GM12878 (cell line): ENCODE results near the gene HEXIM2. TPM values are rescaled to one million over a fixed set of nuclear protein-coding genes. Genes with fewer than 3 reads are reported as not detected.
A peak's percentile ranks its signal among the peaks of the same experiment; 100 is the strongest.

Experiments used
- ATF7 ChIP-seq: fragments of 450-650 bp; IDR thresholded peaks from 2 replicates; pipeline ENCODE4 v1.6.1; 2016; ENCODE audit warnings: low read depth, mild to moderate bottlenecking
- CHD1 ChIP-seq: IDR thresholded peaks from 2 replicates; pipeline ENCODE4 v1.6.1; 2012; ENCODE audit warnings: low read depth, low read length, improper control_type of control experiment
- E2F4 ChIP-seq: IDR thresholded peaks from 2 replicates; pipeline ENCODE4 v1.6.1; 2012; ENCODE audit warnings: low read depth, low read length, improper control_type of control experiment
- ELK1 ChIP-seq: IDR thresholded peaks from 2 replicates; pipeline ENCODE4 v1.6.1; 2012; ENCODE audit warnings: low read depth, low read length, improper control_type of control experiment
- FOXM1 ChIP-seq: IDR thresholded peaks from 2 replicates; pipeline ENCODE4 v1.6.1; 2012; ENCODE audit warnings: low read depth, mild to moderate bottlenecking, inconsistent platforms, low read length, moderate library complexity
- IKZF1 ChIP-seq: fragments of 450-650 bp; conservative IDR thresholded peaks from 2 replicates; pipeline ENCODE4 v1.6.1; 2017; ENCODE audit warnings: antibody characterized with exemption, mild to moderate bottlenecking
- MEF2B ChIP-seq: fragments of 450-650 bp; IDR thresholded peaks from 2 replicates; pipeline ENCODE4 v1.6.1; 2018; ENCODE audit warnings: mild to moderate bottlenecking, moderate library complexity; ENCODE audit not compliant: partially characterized antibody, poor library complexity, severe bottlenecking
- POLR2AphosphoS5 ChIP-seq: IDR thresholded peaks from 2 replicates; pipeline ENCODE4 v1.6.1; 2011; ENCODE audit warnings: mild to moderate bottlenecking, low read length, inconsistent platforms
- RAD51 ChIP-seq: fragments of 450-650 bp; IDR thresholded peaks from 2 replicates; pipeline ENCODE4 v1.6.1; 2016; ENCODE audit warnings: moderate library complexity, mild to moderate bottlenecking, inconsistent platforms
- SPI1 ChIP-seq: IDR thresholded peaks from 2 replicates; pipeline ENCODE4 v1.6.1; 2011; ENCODE audit warnings: low read depth, mild to moderate bottlenecking, low read length, moderate library complexity, borderline replicate concordance; ENCODE audit not compliant: insufficient read depth
- TAF1 ChIP-seq: IDR thresholded peaks from 2 replicates; pipeline ENCODE4 v1.6.1; 2011; ENCODE audit warnings: mild to moderate bottlenecking, low read depth, low read length, borderline replicate concordance
- YY1 ChIP-seq: IDR thresholded peaks from 2 replicates; pipeline ENCODE4 v1.6.1; 2011; ENCODE audit warnings: low read depth, mild to moderate bottlenecking, low read length
- polyA plus RNA-seq, 11 experiments: library from polyadenylated mRNA; depleted of rRNA in 4 of 11; unstranded in 6 of 11; stranded (reverse) in 5 of 11; fragments of >200 nt; fragmentation: Nextera tagmentation in 4 of 11; fragmentation: Illumina TruSeq in 1 of 11; extraction: Ambion mirVana in 4 of 11; extraction: Trizol in 1 of 11; gene quantifications; 1 replicate in 1 of 11; 2 replicates in 10 of 11; pipeline versions ENCODE4 v1.2.1 to v1.2.3, GENCODE V29; 2011 to 2016; ENCODE audit warnings: inconsistent platforms in 2 of 11, missing spikeins in 2 of 11, low read depth in 1 of 11
- total RNA-seq, 4 experiments: library from RNA; depleted of rRNA in 3 of 4; stranded (reverse); fragments of >200 nt in 3 of 4; fragmentation: Illumina TruSeq in 1 of 4; extraction: Trizol in 1 of 4; gene quantifications; 2 replicates each; pipeline versions ENCODE4 v1.2.1 to v1.2.3, GENCODE V29; 2013 to 2021
- TF ChIP-seq, protein P1 (sequence below): fragments of 450-650 bp; IDR thresholded peaks from 2 replicates; pipeline ENCODE4 v1.6.1; 2017; ENCODE audit warnings: mild to moderate bottlenecking, moderate library complexity
- TF ChIP-seq, protein P2 (sequence below): fragments of 450-650 bp; IDR thresholded peaks from 2 replicates; pipeline ENCODE4 v1.6.1; 2017; ENCODE audit warnings: mild to moderate bottlenecking
- TF ChIP-seq, protein P3 (sequence below): fragments of 450-650 bp; IDR thresholded peaks from 2 replicates; pipeline ENCODE4 v1.6.1; 2016; ENCODE audit warnings: mild to moderate bottlenecking, moderate library complexity, borderline replicate concordance

The HEXIM2 gene
- total and polyA plus RNA-seq, 10 of the 15 experiments (the other 5 are each of a cell fraction or from before 2014, with no cell fraction given) = 0.10 to 10.3 (median 6.4) TPM

DNA sequence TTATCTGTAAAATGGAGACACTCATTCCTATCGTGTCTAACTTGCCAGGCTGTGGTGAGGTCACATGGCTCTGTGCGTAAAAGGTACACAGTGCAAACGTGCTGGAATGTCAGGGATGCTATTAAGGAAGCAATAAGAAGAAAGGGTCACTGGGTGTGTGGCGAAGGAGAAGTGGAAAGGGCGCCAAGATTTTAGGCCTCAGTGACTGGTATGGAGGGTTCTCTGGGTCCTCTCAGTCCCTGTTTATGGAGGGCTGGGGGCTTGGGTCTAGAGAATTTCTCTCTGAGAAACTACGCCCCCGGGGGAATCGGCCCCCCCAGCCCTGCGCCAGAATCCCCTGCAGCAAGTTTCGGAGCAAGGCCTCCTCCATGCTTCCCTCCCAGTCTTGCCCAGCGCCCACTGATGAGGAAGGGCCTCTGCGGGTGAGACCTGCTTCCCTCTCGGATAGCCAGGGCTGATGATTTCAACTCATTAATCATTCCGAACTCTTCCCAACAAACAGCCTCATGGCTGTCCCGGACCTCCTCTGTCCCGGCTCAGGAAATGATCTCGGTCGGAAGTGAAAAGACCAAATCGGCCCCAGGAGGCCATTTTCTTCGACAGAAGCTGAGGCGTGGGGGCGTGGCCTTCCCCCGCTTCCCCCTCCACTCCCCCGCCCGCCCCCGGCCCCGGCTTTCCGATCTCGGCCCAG, 14.6 kb upstream of the HEXIM2 start (continued):
- TF ChIP-seq, protein P1, sequence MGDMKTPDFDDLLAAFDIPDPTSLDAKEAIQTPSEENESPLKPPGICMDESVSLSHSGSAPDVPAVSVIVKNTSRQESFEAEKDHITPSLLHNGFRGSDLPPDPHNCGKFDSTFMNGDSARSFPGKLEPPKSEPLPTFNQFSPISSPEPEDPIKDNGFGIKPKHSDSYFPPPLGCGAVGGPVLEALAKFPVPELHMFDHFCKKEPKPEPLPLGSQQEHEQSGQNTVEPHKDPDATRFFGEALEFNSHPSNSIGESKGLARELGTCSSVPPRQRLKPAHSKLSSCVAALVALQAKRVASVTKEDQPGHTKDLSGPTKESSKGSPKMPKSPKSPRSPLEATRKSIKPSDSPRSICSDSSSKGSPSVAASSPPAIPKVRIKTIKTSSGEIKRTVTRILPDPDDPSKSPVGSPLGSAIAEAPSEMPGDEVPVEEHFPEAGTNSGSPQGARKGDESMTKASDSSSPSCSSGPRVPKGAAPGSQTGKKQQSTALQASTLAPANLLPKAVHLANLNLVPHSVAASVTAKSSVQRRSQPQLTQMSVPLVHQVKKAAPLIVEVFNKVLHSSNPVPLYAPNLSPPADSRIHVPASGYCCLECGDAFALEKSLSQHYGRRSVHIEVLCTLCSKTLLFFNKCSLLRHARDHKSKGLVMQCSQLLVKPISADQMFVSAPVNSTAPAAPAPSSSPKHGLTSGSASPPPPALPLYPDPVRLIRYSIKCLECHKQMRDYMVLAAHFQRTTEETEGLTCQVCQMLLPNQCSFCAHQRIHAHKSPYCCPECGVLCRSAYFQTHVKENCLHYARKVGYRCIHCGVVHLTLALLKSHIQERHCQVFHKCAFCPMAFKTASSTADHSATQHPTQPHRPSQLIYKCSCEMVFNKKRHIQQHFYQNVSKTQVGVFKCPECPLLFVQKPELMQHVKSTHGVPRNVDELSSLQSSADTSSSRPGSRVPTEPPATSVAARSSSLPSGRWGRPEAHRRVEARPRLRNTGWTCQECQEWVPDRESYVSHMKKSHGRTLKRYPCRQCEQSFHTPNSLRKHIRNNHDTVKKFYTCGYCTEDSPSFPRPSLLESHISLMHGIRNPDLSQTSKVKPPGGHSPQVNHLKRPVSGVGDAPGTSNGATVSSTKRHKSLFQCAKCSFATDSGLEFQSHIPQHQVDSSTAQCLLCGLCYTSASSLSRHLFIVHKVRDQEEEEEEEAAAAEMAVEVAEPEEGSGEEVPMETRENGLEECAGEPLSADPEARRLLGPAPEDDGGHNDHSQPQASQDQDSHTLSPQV = peak; percentile 11; the same call in 1 of the 2 replicates
- peak; percentile 31 for TF ChIP-seq MEF2B
- peak; percentile 51; the same call in 1 of the 2 replicates for TF ChIP-seq RAD51
- TF ChIP-seq, protein P2, sequence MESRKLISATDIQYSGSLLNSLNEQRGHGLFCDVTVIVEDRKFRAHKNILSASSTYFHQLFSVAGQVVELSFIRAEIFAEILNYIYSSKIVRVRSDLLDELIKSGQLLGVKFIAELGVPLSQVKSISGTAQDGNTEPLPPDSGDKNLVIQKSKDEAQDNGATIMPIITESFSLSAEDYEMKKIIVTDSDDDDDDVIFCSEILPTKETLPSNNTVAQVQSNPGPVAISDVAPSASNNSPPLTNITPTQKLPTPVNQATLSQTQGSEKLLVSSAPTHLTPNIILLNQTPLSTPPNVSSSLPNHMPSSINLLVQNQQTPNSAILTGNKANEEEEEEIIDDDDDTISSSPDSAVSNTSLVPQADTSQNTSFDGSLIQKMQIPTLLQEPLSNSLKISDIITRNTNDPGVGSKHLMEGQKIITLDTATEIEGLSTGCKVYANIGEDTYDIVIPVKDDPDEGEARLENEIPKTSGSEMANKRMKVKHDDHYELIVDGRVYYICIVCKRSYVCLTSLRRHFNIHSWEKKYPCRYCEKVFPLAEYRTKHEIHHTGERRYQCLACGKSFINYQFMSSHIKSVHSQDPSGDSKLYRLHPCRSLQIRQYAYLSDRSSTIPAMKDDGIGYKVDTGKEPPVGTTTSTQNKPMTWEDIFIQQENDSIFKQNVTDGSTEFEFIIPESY = no peak
- TF ChIP-seq SPI1 = no peak; the same call in 1 of the 2 replicates
- peak; percentile 86 for TF ChIP-seq TAF1
- no peak for TF ChIP-seq CHD1
- TF ChIP-seq, protein P3, sequence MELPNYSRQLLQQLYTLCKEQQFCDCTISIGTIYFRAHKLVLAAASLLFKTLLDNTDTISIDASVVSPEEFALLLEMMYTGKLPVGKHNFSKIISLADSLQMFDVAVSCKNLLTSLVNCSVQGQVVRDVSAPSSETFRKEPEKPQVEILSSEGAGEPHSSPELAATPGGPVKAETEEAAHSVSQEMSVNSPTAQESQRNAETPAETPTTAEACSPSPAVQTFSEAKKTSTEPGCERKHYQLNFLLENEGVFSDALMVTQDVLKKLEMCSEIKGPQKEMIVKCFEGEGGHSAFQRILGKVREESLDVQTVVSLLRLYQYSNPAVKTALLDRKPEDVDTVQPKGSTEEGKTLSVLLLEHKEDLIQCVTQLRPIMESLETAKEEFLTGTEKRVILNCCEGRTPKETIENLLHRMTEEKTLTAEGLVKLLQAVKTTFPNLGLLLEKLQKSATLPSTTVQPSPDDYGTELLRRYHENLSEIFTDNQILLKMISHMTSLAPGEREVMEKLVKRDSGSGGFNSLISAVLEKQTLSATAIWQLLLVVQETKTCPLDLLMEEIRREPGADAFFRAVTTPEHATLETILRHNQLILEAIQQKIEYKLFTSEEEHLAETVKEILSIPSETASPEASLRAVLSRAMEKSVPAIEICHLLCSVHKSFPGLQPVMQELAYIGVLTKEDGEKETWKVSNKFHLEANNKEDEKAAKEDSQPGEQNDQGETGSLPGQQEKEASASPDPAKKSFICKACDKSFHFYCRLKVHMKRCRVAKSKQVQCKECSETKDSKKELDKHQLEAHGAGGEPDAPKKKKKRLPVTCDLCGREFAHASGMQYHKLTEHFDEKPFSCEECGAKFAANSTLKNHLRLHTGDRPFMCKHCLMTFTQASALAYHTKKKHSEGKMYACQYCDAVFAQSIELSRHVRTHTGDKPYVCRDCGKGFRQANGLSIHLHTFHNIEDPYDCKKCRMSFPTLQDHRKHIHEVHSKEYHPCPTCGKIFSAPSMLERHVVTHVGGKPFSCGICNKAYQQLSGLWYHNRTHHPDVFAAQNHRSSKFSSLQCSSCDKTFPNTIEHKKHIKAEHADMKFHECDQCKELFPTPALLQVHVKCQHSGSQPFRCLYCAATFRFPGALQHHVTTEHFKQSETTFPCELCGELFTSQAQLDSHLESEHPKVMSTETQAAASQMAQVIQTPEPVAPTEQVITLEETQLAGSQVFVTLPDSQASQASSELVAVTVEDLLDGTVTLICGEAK = no peak
- TF ChIP-seq YY1 = peak; percentile 93
- no peak for TF ChIP-seq E2F4
- no peak for TF ChIP-seq ATF7
- no peak for TF ChIP-seq FOXM1
- TF ChIP-seq ELK1 = peak; percentile 86; the same call in 1 of the 2 replicates
- peak; percentile 36; the same call in 1 of the 2 replicates for TF ChIP-seq IKZF1
- peak; percentile 81 for TF ChIP-seq POLR2AphosphoS5
